ENCODE results near the gene TICAM1.

Gene TICAM1

GRCh38 chr19:4802711-4803110, 28.8 kb downstream of the TICAM1 start:
- TF ChIP-seq CTCF (IDR thresholded peaks at IDR 0.05): no peak

- no peak for TF ChIP-seq CTCF (IDR thresholded peaks at IDR 0.05)
These were observed 30.4 kb downstream of the TICAM1 start for GRCh38 chr19:4801085-4801619.

GRCh38 chr19:4800591-4801081, 30.9 kb downstream of the TICAM1 start:
- no peak for TF ChIP-seq CTCF (IDR thresholded peaks at IDR 0.05)

GRCh38 chr19:4795400-4795799, 36.1 kb downstream of the TICAM1 start:
- TF ChIP-seq CTCF (IDR thresholded peaks at IDR 0.05): no peak

- TF ChIP-seq CTCF (IDR thresholded peaks at IDR 0.05): no peak
These were observed 36.5 kb downstream of the TICAM1 start for GRCh38 chr19:4794971-4795370.

GRCh38 chr19:4791183-4792018, 40.1 kb downstream of the TICAM1 start, which contains the start of gene FEM1A:
TSS of gene FEM1A (plus strand) at chr19:4791734. CDS start at chr19:4791855, 121 bp downstream.
- peak; percentile 99 for TF ChIP-seq CTCF (IDR thresholded peaks at IDR 0.05)

- TF ChIP-seq CTCF (IDR thresholded peaks at IDR 0.05): no peak
These were observed 49.7 kb downstream of the TICAM1 start for GRCh38 chr19:4781801-4782200.

Data from LNCAP (cell line).